ACHN (cell line): ENCODE results near the gene CSK.

Source experiments
- DNase-seq: peaks from one replicate; pipeline ENCODE4 v3.0.0-alpha.2; 2015
- in situ Hi-C: cut with HindIII; loops from 2 replicates; pipeline ENCODE4 v1.10.0; 2017; ENCODE audit warnings: low sequenced_read_pairs, low pct_ligation_motif_present, low pct_unique_long_range_greater_than_20kb

CSK gene

DNA sequence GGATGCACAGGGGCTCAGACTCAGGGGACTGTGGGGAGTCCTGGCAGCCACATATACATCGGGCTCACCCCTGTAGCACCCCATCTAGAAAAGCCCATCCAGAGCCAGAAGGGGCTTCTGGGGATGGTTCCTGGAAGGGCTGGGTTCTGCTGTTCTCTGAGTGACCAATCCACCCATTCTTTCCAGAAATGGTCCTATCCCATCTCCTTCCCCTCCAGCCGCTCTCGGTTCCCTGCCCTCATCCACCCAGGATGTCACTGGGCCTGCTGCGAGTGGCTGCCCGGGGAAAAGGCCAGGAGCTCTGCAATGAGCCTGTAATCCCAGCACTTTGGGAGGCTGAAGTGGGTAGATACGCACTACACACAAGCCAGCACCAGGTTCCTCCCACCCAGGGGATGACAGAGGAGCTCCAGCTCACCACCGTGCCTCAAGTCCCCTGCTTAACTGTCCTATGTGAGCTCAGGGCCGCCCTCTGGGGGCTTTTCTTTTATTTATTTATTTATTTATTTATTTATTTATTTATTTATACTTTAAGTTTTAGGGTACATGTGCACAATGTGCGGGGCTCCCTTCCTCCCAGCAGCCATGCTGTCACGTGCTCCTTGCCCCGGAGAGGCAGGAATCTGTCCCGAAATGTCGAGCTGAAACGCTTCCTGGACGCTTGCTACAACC is 13.6 kb upstream of the CSK start:
- in situ Hi-C loops: loop anchor here (25.0 kb wide), 1 partner anchor 131 kb away; no protein-coding TSS in a partner anchor
- no peak for DNase-seq

GRCh38 chr15:74768771-74769342 is 13.0 kb upstream of the CSK start:
- peak; percentile 52 for DNase-seq
- in situ Hi-C loops: loop anchor here (25.0 kb wide), 1 partner anchor 132 kb away; no protein-coding TSS in a partner anchor

GRCh38 chr15:74769463-74770025 is 12.3 kb upstream of the CSK start:
- DNase-seq: no peak
- in situ Hi-C loops: loop anchor here (25.0 kb wide), 1 partner anchor 132 kb away; no protein-coding TSS in a partner anchor

DNA sequence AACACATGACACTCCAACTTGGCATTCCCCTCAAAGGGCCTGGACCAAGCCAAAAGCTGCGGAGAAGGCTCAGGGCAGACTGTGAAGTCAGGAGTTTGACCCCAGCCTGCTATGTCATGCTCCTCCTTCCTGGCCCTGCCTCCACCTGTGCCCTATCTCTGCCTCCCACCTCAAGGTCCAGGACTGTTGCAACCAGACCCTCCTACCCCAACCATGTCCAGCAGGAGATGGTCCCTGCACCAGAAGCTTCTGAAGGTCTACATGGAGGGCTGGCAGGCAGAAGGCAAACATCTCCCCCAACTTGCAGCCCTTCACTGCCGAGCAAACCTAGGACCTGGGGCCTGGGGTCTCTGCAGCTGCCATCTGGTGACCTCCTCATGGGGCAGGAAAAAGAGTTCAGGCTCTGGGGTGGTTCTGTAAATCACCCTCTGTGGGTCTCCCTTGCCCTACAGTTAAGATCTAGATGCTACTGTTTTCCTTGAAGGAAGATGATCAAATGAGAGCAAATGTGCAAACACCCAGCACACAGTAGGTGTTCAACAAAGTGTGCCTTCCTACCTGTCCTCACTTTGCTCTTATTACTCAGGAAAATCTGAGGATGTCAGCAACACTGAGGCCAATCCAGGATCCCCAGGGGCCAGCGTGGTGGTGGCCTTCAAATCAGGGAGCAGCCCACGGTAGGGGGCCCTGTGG is 11.5 kb upstream of the CSK start:
- no peak for DNase-seq
- in situ Hi-C loops: loop anchor here (25.0 kb wide), 1 partner anchor 133 kb away; no protein-coding TSS in a partner anchor

DNA sequence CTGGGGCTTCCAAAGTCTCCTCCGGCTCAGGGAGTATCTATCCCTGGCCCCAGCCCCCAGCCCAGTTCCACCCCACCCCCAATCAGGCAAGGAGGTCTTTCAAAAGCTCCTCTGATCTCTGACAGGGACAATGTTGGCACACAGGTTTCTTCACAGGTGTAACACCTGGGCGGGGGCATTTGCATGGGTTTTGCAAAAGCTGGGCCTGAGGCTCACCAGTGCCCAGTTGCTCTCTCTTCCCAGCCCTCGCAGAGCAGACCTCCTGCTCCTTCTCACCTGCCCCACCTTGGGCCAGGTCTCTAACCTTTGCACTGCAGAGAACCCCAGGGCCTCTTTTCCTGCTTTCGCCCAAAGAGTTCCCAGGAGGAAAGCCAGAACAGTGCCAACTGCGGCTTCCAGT is 8.6 kb upstream of the CSK start:
- no peak for DNase-seq
- in situ Hi-C loops: loop anchor here (25.0 kb wide), 1 partner anchor 136 kb away; no protein-coding TSS in a partner anchor

DNA sequence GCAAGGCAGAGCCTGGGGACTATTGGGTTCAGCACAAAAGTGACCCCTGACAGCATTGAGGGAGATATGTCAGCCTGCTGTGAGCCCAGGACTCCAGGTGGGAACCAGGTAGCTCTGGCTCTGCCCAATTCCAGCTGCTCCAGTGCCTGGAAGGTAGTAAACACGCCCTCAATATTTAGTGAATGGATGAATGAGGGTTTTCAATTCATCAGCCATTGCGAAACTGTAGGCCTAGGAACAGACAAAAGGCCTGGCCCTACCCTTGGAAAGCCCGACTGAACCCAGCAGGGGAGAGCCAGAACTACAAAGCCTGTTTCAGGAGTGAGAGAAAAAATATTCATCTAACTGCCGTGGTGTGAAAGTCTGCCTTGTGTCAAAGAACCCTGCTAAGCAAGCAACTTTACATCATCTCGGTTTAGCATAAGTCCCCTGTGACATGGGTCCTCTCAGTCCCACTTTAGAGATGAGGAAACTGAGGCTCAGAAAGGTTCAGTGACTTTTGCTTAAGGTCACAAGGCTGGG is 8.1 kb upstream of the CSK start:
- DNase-seq: no peak
- in situ Hi-C loops: loop anchor here (25.0 kb wide), 1 partner anchor 136 kb away; no protein-coding TSS in a partner anchor

DNA sequence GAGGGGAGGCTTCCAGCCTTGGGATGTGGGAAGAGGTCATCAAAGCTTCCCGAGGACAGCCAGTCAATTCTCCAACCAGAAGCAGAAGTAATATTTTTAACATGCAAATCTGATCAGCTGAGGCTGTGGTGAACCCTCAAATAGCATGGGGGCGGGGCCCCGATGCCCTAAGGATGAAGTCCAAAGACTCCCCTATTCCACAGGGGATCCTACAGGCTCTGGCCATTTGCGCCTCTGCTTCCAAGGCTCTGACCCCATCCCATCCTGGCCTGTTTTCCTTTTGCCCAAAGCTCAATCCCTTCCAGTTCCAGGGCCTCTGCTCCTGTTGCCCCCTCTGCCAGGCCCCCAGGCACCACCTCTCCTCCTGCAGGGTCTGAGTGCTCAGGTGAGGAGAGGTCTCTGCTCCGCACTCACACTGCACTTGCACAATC is 6.7 kb upstream of the CSK start:
- no peak for DNase-seq
- in situ Hi-C loops: no loop called here

DNA sequence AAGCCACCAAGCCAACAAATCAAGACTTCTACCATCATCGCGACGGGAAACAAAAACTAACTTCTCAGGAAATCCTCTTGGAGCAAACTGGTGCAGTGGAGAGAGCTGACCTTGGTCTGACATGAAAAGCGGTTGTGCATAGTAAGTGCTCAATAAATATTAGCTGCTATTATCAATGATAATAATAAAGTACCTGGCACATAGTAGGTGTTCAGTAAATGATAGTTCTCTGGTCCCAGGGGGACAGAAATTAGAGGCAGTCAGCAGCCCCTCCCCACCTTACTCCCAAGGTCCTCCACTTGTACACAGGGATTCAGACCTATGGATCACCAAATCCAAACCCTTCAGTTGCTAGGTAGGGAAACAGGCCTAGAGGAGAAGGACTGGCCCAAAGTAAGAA is 6.0 kb upstream of the CSK start:
- in situ Hi-C loops: no loop called here
- DNase-seq: no peak

- in situ Hi-C loops: no loop called here
- no peak for DNase-seq
Observed at GRCh38 chr15:74776821-74777768, 4.8 kb upstream of the CSK start.

DNA sequence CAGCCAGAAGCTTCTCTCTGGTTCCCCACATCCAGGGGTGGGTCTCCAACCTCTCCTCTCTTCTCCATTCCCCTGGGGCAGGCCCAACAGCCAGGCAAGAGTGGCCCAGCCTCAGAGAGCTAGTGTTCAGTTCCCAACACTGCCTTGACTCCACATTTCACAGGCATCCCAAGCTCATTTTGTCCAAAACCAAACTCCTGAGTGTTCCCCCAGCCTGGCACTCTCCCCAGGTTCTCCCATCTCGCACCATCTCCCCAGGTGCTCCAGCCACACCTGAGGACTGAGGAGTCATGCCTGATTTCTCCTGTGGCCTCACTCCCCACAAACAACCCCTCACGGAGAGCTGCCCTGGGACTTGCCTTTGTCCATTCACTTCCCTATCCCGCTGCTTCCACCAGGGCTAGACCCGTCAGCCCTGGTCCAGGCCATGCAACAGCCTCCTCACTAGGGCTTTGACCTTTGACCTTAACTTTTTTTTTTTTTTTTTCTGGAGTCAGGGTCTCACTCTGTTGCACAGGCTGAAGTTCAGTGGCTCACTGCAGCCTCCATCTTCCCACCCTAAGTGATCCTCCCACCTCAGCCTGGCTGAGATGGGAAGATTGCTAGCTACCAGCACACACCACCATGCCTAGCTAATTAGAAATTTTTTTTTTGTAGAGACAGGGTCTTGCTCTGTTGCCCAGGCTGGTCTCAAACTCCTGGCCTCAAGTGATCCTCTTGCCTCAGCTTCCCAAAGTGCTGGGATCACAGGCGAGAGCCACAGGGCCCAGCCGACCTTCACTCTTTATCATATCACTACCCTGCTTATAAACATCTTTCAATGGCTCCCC is 3.9 kb upstream of the CSK start:
- no peak for DNase-seq
- in situ Hi-C loops: no loop called here

DNA sequence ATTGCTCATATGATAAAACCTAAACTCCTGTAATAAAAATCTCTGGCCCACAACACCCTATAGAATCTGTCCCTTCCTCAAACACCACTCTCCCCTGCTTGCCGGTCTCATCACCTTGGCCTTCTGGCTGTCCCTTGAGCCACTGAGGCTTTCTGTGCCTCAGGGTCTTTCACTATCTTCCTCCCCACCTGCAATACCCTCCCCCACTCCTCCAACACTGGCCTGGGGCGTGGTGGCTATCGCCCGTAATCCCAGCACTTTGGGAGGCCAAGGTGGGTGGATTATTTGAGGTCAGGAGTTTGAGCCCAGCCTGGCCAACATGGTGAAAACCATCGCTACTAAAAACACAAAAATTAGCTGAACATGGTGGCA is 3.3 kb upstream of the CSK start:
- DNase-seq: no peak
- in situ Hi-C loops: no loop called here

GRCh38 chr15:74779162-74779648 is 2.7 kb upstream of the CSK start:
- in situ Hi-C loops: no loop called here
- no peak for DNase-seq

DNA sequence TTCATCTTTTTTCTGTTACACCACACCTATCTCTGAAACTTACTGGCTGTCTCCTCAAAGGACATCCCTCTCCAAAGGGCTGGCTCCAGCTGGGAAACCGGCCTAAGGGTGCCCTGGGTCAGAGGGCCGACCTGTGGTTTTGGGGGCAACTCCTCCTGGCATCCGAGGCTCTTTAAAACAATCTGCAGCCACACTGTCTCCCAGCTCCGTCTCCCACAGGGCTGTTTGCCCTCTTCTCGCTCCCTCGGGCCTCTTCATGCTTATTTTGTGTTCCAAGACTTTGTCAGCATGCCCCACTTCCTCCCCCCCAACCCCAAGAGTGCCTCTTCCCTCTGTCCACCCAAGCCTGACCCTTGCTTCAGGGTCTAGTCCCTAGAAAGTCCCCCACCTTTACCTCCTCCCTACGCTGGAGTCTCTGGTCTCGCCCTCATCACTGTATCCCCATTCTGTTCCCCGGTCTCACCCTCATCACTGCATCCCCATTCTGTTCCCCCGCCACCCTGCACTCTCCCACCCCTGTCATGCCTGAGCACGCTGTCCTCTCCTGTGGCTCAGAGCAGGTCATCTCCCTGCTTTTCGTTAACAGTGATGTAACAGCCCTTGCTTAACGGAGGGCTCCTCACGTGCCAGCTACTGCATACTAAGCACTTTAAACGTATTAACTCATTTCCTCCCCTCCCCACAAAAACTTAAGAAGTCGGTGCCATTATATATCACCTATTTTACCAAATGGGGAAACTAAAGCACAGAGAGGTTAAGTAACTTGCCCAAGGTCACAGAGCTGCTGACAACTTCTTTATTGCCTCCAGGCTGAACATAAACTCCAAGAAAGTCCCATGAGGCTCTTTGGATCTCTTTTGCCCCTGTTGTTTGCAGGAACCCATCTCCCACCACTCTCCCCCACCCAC is 1.1 kb upstream of the CSK start:
- DNase-seq: no peak
- in situ Hi-C loops: no loop called here

DNA sequence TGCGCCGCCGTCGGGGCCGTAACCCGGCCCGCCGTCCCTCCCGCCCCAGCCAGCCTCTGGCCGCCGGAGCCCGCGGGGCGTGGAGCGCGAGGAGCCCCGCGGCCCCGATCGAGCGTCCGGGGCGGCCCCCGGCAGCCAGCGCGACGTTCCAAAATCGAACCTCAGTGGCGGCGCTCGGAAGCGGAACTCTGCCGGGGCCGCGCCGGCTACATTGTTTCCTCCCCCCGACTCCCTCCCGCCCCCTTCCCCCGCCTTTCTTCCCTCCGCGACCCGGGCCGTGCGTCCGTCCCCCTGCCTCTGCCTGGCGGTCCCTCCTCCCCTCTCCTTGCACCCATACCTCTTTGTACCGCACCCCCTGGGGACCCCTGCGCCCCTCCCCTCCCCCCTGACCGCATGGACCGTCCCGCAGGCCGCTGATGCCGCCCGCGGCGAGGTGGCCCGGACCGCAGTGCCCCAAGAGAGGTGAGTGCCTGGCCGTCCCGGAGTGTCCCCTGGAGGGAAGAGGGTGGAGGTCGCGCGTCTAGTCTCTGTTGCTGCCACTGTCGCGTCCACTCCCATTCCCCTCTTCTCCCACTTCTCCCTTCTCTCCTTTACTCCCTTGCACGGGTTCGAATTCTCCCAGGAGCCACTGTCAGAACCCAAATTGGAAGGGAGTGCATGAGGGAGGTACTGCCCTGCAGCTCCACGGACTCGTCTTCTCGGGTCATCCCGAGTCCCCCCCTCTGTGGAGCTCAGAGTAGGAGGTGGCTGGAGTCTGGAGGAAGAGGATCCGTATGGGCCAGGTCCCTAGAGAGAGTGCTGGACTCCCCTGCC is 585 bp downstream of the CSK start:
- DNase-seq: no peak
- in situ Hi-C loops: no loop called here

DNA sequence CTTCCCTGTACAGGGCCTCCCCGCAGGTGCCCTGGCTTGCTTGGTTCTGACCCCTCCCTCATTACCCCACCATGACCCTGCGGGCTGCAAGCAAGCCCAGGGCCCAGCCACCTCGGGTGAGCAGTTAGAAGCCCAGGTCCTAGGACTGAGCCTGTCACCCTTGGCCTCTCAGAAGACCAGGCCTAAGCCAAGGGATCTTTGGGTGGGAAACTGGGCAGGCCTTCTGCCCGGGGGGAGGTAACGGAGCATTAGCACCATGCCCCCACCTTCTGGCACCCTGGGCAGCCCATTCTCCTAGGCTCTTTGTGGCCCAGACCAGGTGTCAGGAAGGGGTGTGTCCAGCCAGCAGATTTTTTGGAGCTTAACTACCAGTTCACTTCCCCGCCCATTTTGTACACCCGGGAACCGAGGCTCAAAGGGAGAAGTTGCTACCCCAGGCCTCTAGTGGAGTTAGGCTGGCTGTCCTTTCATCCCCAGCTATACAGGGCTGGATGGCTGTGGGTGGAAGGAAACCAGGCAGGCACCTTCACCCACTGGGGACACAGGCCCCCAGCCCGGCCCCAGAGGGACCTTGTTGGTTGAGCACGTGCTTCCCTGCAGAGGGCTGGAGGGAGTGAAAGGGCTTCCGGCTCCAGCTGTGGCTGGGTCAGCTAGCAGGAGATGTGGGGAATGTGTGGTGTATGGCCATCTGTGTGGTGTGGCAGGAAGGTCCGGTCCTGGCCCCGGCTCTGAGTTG is 1.4 kb downstream of the CSK start:
- no peak for DNase-seq
- in situ Hi-C loops: no loop called here
